HG02623 (cell line): ENCODE data around the gene SNTB2.
"Not testable (repeated sequence)": the region's sequence is repeated elsewhere in the genome, so short reads cannot be mapped to it uniquely, and the experiment has no call there.

Source experiments
- ATAC-seq: cut with Tn5 transposase; IDR thresholded peaks from one replicate; pipeline ENCODE4 v1.9.1; 2021; ENCODE audit warnings: moderate library complexity; ENCODE audit not compliant: unreplicated experiment

SNTB2 gene

DNA sequence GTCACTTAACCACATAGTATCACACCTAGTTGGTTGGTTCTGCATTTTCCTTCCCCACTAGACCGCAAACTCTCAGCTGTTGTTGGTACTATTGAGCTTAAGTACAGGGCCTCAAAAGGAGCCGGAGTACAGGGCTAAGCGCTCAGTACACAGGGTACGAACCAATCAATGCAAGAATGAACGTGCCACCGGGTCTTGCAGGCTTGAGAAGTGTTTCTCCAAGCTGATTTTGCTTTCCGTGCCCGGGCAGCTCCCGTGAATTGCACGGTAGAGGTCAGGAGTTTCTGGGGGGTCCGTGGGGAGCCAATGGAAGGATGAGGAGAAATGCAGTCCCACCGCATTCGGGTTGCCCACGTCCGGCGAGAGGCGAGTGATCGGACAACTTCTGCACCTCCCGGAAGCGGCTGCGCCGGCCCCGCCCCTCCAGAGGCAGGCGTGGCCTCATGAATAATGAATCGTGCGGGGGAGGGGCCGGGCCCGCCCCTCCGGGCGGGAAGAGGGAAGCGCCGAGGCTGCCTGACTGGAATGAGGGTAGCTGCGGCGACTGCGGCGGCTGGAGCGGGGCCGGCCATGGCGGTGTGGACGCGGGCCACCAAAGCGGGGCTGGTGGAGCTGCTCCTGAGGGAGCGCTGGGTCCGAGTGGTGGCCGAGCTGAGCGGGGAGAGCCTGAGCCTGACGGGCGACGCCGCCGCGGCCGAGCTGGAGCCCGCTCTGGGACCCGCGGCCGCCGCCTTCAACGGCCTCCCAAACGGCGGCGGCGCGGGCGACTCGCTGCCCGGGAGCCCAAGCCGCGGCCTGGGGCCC, at the start of gene SNTB2:
Gene SNTB2, plus strand, starts transcription at position 523 of the 804 bp plus-strand sequence. Its CDS starts 3 bp downstream, at position 526.
- peak; percentile 74 for ATAC-seq

DNA sequence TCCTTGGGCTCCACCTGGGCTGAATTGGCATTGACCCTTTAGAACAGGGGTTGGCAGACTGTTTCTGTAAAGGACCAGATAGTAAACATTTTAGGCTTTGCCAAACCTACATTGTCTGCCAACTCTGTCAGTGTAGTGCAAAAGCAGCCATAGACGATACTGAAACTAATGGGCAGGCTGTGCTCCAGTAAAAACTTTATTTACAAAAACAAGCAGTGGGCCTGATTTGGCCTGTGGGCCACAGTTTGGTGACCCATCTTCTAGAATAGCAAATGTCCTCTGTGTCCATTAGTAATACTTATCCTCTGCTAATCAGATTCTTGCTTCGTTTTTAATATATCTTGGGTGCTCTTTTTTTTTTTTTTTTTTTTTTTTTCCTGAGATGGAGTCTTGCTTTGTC, 48.4 kb upstream of the SNTB2 start:
- ATAC-seq = no peak

DNA sequence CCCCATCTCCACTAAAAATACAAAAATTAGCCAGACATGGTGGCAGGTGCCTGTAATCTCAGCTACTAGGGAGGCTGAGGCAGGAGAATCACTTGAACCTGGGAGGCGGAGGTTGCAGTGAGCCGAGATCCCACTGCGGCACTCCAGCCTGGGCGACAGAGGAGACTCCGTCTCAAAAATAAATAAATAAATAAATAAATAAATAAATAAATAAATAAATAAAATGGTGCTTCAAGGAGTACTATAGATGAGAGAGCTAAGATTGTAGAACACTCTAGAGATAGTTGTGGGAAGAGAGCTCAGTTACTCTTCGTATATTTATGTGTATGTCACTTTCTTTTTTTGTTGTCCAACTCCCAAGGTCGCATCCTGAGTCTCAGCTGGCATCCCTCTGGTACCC, 47.5 kb upstream of the SNTB2 start:
- not testable (repeated sequence) for ATAC-seq

DNA sequence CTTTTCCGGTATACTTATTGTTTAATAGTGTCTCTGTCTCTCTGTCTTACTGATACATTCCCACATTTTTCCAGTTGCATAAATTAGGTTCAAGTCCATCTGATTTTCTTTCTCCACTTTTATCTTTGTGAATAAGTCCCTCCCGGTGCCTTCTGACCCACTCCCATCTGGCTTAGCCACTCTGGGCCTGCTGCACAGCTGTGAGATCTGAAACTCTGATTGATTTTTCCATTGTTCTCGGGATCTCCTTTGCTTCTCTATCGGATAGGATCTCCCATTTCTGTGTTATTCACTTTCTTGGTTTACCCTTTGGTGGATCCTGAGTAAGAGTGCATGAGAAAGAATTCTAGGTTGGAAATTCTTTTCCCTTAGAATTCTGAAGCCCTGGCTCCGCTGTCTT, 46.0 kb upstream of the SNTB2 start:
- no peak for ATAC-seq

DNA sequence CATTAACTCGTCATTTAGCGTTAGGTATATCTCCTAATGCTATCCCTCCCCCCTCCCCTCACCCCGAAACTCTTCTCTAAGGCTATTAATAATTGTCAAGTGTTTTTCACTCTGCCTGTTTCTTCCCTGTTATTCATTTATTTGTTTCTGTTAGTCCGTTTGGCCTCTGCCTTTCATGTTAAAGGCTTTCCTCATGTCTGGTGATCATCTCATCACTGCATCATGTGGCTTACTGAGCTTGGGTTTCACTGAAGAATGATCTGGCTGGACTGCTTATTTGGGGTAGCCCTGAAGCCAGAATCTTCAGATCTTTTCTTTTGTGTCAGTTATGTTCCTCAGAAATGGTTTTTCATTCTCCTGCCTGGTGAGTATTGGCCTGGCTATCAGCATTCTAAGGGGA, 45.0 kb upstream of the SNTB2 start:
- ATAC-seq = no peak

DNA sequence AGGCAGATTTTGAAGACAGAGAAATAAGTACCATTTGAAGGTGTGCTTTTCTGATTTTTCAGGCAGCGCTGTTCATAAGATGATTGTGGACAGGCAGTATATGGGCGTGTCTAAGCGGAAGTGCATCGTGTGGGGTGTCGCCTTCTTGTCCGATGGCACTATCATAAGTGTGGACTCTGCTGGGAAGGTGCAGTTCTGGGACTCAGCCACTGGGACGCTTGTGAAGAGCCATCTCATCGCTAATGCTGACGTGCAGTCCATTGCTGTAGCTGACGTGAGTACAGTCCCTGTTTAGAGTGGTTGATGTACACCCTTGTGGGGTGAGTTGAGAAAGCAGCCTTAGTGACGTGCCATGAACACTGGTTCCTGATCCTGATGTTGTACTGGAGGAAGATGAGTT, 43.8 kb upstream of the SNTB2 start:
- ATAC-seq = no peak

DNA sequence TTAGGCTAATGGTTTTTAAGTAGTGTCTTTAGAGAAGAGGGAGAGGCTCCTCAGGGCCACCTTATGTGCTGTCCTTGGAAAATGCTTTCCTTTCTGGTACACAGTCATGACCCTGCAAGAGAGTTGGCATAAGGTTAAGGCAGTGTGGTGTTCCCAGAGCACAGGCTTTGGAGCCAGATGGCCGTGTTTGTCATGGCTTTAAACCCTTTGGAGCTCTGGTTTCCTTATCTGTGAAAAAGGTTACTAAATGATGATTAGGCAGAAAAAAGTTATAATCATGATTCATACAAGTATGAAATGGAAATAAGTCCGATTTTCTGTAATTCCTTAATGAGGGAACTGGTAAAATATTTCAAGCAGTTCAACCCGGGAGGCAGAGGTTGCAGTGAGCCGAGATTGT, 41.3 kb upstream of the SNTB2 start:
- no peak for ATAC-seq

DNA sequence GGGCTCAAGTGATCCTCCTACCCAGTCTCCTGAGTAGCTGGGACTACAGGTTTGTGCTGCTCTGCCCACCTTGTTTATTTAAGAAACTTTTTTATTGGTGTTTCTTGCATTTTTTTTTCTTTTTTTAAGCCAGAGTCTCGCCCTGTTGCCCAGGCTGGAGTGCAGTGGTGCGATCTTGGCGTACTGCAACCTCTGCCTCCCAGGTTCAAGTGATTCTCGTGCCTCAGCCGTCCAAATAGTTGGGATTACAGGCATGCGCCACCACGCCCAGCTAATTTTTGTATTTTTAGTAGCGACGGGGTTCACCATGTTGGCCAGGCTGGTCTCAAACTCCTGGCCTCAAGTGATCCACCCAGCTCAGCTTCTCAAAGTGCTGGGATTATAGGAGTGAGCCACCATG, 37.3 kb upstream of the SNTB2 start:
- not testable (repeated sequence) for ATAC-seq

DNA sequence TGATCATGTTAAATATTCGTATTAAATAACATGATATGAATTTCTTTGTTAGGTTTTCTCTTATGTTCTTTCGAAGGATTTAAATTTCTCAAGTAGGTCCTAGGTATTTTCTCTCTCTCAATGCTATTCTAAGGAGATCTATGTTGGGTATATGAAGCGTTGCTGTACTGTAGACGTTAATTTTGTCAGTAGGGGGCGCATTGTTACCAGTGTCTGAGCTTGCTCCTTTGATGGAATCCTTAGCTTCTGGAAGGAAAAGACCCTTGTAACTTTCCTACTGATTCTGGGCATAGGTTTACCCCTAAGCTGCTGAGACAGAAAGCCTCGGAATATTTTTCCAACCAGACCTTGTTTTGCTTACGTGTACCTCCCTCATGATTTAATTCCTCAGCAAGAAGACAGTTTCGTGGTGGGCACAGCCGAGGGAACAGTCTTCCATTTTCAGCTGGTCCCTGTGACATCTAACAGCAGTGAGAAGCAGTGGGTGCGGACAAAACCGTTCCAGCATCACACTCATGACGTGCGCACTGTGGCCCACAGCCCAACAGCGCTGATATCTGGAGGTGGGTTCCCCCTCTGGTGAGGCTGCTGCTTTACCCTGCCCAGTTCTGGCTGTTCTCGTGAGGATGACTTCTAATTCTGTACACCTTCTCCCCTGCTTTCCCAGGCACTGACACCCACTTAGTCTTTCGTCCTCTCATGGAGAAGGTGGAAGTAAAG, 36.7 kb upstream of the SNTB2 start:
- ATAC-seq = no peak

DNA sequence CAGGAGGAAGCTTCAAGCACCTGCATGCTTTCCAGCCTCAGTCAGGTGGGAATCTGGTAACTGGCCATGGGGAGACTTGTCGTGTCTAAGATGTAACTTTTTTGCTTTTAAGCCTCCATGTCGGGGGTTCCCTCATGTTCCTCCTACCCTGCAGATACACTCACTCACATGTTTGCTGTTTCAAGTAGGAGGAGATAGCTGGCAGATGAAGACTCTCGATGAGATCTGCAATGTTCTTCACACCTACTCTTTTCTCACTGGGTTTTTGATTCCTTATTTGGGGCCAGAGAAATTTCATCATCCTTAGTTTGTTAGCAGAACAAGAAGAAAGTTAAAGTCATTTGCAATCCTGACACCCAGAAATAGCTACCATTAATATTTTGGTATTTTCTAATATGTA, 29.8 kb upstream of the SNTB2 start:
- ATAC-seq = no peak

DNA sequence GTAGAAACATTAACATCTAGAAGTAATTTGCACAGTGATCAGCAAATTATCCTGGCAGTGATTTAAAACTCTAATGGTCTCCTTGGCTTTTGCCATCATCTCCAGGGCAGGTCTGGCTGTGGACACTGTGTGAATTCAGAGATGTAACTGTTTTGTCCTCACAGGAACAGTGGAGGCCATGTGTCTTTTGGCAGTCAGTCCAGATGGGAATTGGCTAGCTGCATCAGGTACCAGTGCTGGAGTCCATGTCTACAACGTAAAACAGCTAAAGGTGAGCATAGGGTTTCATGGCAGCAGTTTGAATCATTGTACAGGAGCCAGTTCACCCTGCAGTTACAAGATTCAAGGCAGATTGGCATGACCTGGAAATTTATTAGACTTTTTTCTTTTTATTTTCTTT, 26.8 kb upstream of the SNTB2 start:
- ATAC-seq = no peak

DNA sequence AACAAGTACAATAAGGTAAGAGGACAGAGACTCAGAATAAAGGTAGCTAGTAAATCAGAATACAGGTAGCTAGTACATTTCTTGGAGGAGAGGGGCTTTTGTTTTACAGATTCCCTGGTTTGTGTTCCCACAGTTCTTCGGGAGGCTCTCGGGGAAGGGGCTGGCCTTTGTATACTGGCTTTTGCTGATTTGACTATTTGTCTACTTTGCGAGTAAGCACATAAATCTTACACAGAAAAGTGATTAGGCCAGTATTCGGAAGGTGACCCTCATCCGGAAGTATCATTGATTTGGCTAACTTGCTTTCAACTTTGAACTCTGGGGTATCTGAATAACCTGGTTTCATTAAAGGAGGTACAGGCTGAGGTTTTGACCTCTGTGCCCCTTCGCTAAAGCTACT, 21.4 kb upstream of the SNTB2 start:
- no peak for ATAC-seq

DNA sequence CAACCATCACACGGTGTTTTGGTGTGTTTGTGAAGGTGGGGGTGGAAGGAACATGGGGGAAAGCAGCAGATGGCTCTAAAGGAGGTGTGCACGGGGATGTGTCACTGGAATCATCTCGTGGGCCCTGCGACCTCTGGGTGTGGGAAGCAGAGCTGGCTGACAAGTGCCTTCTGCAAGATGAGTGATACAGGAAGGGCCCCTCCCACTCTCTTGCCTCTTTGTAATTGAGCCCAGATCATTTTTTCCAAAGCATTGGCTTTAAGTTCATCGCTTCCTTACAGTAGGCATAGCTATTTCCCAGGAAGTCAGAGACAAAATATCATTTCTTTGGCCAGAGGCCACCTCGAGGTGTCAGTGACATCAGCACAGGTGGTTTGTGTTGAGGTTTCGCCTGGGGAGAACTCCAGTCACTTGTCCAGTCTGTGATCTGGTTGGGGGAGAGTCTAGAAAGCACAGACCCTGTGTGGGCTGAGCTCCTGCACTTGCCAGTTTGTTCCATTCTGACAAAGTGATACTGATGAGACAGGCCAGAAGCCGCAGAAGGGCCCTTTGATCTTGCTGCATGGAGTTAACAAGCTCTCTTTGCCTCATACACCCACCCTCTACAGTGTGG, 20.6 kb upstream of the SNTB2 start:
- ATAC-seq = no peak

DNA sequence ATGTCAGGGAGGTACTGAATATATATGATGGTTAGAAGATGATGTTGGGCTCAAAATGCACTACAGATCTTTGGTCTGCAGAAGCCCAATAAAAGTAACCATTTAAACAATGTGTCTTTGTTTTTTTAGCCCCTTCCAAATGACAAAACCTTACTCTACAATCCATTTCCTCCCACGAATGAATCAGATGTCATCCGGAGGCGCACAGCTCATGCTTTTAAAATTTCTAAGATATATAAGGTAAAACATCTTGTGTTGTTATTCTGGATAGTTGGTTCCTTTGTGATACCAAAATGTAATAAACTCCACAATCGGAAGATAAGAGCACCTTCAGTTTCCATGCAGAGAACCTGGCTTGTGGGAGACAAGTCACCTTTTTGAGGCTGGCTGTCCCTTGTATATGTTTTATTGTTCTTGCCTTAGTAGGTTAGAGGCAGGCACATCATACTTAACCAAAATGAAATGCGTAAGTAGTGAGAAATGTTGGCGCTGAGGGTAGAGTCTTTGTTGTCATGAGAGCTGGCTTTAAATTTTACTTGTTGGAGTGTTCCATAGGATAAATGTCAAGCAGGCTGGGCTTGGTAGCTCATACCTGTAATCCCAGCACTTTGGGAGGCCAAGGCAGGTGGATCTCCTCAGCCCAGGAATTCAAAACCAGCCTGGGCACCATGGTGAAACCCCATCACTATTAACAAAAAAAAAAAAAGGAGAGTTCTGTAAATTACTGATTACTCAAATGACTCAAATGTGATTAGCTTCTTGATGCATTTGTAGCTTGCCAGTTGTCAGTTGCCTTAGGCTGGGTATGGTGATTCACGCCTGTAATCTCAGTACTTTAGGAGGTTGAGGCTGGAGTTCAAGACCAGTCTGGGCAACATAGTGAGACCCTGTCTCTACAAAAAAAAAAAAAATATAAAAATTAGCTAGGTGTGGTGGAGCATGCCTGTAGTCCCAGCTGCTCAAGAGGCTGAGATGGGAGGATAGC, 19.7 kb upstream of the SNTB2 start:
- ATAC-seq = no peak

DNA sequence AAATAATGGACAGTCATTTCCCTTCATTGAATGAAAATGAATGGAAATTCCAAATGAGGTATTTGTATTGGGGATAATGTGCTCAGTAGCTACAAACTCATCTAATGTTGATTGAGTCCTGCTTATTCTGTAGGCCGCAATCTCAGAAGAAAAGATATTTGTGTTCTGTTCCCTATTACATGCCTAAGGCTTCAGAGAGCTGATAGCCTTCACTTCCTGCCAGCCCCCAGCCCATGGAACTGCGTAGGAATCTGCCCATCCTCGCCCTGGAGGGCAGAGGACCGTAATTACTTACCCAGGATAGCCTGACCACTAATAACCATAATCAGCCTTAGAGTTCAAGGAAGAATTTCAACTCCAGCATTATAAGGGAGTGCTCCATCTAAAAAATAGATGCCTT, 17.9 kb upstream of the SNTB2 start:
- no peak for ATAC-seq

DNA sequence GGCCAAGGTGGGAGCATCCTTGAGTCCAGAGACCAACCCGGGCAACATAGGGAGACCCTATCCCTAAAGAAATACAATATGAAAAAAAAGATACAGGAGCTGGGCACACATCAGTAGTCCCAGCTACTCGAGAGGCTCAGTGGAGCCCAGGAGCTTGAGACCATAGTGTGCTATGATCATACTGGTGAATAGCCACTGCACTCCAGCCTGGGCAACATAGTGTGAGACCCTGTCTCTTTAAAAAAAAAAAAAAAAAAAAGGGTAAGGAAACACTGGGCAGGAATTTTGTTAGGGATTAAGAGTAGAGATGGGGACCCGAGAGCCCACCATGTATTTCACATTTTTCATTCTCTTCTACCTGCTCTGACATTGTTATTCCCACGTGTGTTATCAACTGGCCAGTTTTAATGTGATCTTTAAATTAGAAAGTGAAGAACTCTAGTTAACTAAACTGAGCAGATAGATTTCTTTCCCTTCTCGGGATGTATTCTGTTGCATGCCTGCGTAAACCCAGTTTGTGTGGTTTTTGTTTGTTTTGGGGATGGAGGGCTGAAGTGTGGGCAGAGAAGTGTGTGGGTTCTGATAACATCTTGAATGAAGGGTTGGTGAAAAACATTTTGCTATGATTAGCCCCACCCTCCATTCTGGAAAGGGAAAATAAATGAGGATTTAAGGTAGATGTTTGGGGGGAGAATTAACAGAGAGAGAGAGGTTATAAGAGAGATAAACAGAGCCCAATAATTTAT, 17.2 kb upstream of the SNTB2 start:
- ATAC-seq = no peak

DNA sequence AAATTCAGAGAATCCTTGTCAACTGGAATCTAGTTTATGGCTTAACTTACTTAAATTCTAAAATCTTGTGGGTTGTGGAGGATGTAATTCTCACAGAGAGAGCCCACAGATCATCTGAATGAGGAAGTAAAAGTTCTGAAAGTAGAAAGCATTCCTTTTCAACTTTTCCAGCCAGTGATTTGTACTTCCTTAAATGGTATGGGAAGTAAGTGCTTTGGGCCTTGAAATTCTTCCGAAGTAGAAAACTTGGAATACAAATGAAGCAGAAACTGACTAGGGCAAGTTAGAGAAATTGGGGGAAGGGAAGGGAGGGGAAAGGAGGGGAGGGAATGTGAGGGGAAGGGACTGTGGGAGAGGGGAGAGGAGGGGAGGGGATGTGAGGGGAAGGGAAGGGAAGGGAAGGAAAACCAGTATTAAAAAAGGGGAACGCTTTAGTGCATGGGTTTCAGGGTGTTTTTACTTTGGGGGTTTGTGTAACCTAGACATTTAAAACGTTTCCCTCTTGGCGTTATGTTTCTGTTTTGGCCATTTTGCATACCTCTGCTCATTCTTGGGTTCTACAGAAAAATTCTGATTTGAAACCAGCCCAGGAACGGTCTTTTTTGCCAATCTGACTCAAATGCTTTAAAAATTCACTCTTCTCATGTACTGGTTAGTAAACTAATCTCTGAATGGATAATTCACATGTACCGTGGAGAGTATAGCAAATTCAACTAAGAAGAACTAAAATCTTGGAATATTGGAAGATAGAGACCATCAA, 15.5 kb upstream of the SNTB2 start:
- ATAC-seq = no peak

DNA sequence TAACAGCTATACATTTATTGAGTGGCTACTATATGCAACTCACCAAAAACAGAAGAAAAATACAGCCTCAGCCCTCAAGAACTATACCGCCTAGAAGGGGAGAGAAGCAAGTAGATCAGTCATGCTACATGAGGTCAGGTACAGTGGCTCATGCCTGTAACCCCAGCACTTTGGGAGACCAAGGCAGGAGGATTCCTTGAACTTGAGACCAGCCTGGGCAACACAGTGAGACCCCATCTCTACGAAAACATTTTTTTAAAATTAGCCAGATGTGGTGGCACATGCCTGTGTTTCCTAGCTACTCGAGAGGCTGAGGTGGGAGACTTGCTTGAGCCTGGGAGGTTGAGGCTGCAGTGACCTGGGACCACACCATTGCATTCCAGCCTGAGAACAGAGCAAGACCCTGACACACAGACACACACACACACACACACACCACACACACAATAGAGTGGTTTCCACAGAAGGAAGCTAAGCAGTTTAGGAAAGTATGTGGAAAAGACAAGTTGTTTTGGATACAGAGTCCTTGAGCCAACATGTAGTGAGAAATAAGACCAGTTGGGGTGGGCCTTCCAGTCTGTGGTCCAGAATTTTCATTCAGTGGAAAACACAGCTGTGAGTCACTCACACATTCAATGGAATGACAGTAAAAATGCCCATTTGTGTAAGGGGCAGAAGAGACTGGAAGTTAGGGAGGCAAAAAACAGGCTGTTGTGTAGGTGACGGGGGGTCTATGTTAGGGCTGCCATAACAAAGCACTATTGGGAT, 10.7 kb upstream of the SNTB2 start:
- no peak for ATAC-seq
